GM21786 (cell line): Measurements from ENCODE around the gene FUT8.
"Not testable (repeated sequence)": the region's sequence is repeated elsewhere in the genome, so short reads cannot be mapped to it uniquely, and the experiment has no call there.

Source experiments
- ATAC-seq: cut with Tn5 transposase; IDR thresholded peaks from one replicate; pipeline ENCODE4 v1.9.1; 2021; ENCODE audit not compliant: unreplicated experiment

FUT8 gene

DNA sequence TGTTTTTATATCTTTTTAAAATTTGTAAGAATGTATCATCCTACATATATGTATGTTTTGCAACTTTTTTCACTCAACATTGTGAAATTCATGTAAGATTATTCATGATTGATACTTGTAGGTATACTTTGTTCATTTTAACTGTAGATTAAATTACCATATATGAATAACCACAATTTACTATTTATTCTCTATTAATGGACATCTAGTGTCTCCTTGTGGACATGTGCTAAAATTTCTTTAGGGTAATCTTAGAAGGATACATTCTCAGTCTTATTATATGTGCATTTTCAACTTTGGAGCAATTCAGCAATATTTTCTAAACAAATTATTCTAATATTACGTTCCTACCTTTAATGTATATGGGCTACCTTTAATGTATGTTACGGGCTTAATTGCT lies 192.4 kb downstream of the FUT8 start:
- ATAC-seq = no peak

GRCh38 chr14:65606460-65606859 lies 193.9 kb downstream of the FUT8 start:
- no peak for ATAC-seq

DNA sequence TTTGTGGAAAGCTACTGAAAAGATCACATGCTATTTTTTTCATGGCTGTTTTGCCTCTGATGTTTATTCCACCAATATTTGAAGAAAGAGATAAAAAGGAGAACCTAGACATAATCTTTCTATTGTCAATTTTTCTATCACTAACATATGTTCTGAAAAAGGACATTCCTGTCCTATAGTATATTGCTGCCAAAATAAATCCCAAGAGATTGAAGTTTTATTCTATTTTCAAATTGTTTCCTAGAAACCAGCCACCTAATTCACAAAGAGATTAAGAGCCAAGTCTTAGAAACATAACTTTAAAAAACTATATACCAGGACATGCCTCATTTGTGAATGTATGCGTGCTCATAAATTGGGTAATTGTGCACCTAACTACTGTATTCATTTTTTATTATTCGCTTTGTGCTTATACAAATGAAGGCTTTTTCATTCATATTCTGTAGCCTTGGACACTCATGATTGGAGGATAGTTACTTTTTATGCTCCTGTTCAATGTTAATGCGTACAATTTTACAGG lies 200.7 kb downstream of the FUT8 start:
- ATAC-seq = no peak

GRCh38 chr14:65618996-65619395 lies 206.5 kb downstream of the FUT8 start:
- ATAC-seq = no peak

GRCh38 chr14:65620195-65620594 lies 207.7 kb downstream of the FUT8 start:
- no peak for ATAC-seq

GRCh38 chr14:65622703-65623102 lies 210.2 kb downstream of the FUT8 start:
- ATAC-seq = no peak

- ATAC-seq = no peak
These were observed 211.2 kb downstream of the FUT8 start for GRCh38 chr14:65623759-65624158.

DNA sequence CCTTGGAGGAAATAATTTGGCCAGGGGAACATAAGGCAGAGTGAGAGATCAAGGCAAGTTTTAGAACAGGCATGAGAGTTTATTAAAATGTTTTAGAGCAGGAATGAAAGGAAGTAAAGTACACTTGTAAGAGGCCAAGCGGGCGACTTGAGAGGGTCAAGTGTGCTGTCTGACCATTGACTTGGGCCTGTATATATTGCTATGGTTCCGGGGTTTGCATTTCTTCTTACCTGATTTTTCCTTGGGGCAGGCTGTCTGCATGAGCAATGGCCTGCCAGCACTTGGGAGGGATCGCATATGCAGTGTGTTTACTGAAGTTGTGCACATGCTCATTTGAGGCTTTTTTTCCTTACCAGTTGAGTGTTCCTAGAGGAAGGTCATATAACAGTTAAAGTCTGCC lies 214.8 kb downstream of the FUT8 start:
- no peak for ATAC-seq

GRCh38 chr14:65628664-65629063 lies 216.1 kb downstream of the FUT8 start:
- no peak for ATAC-seq

DNA sequence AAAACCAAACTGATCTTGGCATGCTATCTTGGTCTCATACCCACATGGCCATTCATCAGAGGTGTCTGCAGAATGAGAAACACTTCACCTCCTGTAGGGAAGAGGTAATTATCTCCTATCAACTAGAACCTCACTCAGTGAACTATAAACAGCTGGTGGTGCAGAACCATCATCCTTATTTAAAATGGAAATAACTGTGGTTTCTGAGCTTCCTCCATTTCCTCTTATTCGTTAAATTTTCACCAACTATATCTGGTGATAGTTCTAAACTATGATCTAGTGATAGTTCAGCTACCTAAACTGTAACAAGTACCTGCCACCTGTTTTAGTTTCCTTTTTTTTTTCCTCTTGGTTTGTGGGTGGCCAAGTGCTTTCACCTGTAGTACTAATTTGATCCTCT lies 218.5 kb downstream of the FUT8 start:
- ATAC-seq = no peak

GRCh38 chr14:65632487-65632886 lies 220.0 kb downstream of the FUT8 start:
- no peak for ATAC-seq

- not testable (repeated sequence) for ATAC-seq
These were observed 221.1 kb downstream of the FUT8 start for GRCh38 chr14:65633666-65634065.

GRCh38 chr14:65637780-65638179 lies 225.2 kb downstream of the FUT8 start:
- ATAC-seq = no peak

- no peak for ATAC-seq
These were observed 226.7 kb downstream of the FUT8 start for GRCh38 chr14:65639216-65639615.

- no peak for ATAC-seq
These were observed 238.3 kb downstream of the FUT8 start for GRCh38 chr14:65650826-65651225.

- ATAC-seq = no peak
These were observed 244.0 kb downstream of the FUT8 start for GRCh38 chr14:65656554-65656953.

DNA sequence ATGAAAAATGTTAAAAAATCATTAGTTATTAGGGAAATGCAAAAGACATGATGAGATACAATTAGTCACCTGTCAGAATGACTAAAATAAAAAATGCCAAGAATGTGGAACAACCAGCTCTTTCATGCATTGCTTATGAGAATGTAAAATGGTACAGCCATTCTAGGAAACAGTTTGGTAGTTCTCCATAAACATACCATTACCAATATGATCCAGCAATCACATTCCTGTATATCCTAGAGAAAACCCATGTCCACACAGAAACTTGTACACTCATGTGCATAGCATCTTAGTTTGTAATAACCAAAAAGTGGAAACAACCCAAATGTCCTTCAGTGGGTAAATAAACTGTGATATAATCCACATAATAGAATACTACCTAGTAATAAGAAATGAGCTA lies 245.7 kb downstream of the FUT8 start:
- ATAC-seq = no peak

DNA sequence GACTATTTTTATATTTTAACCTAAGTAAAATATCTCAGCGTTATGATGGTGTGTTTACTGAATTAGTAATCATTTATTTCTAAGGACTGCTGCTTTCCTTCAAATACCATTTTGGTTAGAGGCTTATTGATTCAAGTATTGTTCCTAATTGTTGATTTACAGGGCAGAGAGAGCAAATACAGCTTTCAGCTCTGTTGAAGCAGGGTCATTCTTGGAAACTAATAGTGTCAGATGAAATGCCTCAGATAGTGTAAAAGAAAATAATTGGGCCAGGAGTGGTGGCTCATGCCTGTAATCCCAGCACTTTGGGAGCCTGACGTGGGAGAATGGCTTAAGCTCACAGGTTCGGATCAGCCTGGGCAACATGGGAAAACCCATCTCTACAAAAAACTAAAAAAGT lies 249.3 kb downstream of the FUT8 start:
- ATAC-seq = no peak

DNA sequence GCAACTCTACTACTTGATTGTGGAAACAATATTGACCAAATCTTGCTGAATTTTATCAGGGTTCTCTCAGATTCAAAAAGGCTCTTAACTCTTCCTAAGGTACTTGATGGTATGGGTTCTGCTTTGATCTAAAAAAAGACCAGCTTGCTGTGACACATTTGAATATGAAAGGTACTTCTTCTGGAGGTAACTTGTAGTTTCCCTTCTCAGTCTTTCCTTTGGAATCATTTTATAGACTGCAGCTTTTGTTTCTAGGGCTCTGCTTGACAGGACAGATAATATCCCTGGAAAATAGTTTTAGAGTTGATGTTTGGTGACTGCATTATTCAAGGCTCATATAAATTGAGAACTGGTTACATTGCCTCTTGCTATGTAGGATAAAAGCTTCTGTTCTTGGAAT lies 251.9 kb downstream of the FUT8 start:
- no peak for ATAC-seq

DNA sequence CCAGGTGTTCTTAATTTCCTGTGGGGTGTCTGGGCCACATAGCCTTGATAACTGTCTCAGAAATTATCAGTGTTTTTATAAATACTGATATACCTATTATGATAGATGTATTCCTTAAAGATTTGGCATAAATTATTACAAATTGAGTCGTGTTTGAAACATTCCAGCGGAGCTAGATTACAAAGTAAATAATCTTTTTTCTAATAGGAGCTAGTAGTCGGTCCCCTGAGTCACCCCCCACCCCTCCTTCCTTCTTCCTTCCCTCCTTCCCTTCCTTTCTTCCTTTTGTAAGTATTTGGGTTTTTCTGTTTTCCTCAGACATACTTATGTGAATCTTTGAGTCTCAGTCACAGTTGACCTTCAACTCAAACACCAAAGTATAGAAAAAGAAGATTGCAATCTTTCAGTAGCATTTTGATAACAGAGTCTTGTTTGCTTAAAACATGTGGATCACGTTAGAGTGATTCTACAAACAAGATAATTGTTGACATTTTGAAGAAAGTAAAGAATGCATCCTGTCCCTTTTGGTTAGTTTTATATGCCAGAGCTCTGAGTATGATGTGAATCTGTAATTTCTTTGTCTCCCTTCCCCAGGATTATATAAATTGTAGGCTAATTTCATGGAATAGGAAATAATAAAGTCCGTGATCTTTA lies 264.0 kb downstream of the FUT8 start:
- ATAC-seq = no peak

DNA sequence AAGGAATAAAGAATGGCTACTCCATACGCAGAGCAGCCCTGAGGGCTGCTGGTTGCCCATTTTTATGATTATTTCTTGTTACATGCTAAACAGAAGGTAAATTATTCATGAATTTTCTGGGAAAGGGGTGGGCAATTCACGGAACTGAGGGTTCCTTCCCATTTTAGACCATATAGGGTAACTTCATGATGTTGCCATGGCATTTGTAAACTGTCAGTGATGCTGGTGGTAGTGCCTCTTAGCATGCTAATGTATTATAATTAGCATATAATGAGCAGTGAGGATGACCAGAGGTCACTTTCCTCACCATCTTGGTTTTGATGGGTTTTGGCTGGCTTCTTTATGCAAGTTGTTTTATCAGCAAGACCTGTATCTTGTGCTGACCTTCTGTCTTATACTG lies 273.0 kb downstream of the FUT8 start:
- no peak for ATAC-seq

GRCh38 chr14:65686761-65687160 lies 274.2 kb downstream of the FUT8 start:
- no peak for ATAC-seq

DNA sequence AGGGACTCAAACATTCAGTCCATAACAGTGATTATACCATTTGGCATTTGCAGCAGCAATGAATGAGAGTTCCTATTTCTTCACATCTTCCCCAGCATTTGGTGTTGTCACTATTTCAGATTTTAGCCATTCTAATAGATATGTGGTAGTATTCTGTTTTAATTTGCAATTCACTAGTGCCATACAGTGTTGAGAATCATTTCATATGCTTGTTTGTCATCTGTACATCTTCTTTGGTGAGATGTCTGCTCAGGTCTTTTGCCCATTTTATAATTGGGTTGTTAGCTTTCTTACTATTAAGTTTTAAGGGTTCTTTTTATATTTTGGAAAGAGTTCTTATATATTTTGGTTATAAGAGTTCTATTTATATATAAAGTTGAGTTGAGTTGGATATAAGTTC lies 276.5 kb downstream of the FUT8 start:
- no peak for ATAC-seq
